GM18873 (cell line): ENCODE data around the gene SMIM8.

Experiments used
- ATAC-seq: cut with Tn5 transposase; IDR thresholded peaks from one replicate; pipeline ENCODE4 v1.9.1; 2021; ENCODE audit warnings: mild to moderate bottlenecking, moderate library complexity, moderate number of reproducible peaks; ENCODE audit not compliant: unreplicated experiment, low FRiP score

Gene SMIM8

GRCh38 chr6:87333591-87334181 lies 11.3 kb downstream of the SMIM8 start:
- no peak for ATAC-seq

- ATAC-seq, result no peak
These were observed 12.3 kb downstream of the SMIM8 start for GRCh38 chr6:87334683-87335082.

- no peak for ATAC-seq
These were observed 14.0 kb downstream of the SMIM8 start for GRCh38 chr6:87336367-87336766.

GRCh38 chr6:87340230-87340629 lies 17.8 kb downstream of the SMIM8 start:
- ATAC-seq, result no peak

- no peak for ATAC-seq
These were observed 18.8 kb downstream of the SMIM8 start for GRCh38 chr6:87341158-87341557.

GRCh38 chr6:87341899-87342298 lies 19.5 kb downstream of the SMIM8 start:
- no peak for ATAC-seq

GRCh38 chr6:87342829-87343228 lies 20.4 kb downstream of the SMIM8 start:
- ATAC-seq, result no peak

GRCh38 chr6:87344731-87345130 lies 22.3 kb downstream of the SMIM8 start, which contains the start of gene C6orf163:
Gene C6orf163 (plus strand): TSS chr6:87344813. CDS start chr6:87345100, 287 bp downstream.
- ATAC-seq, result no peak

- ATAC-seq, result no peak
These were observed 24.3 kb downstream of the SMIM8 start for GRCh38 chr6:87346700-87347099.

GRCh38 chr6:87349896-87350295 lies 27.5 kb downstream of the SMIM8 start:
- ATAC-seq, result no peak

- ATAC-seq, result no peak
These were observed 28.1 kb downstream of the SMIM8 start for GRCh38 chr6:87350516-87350915.

GRCh38 chr6:87351583-87351982 lies 29.2 kb downstream of the SMIM8 start:
- ATAC-seq, result no peak

- ATAC-seq, result no peak
These were observed 33.8 kb downstream of the SMIM8 start for GRCh38 chr6:87356181-87356580.

GRCh38 chr6:87357479-87358196 lies 35.2 kb downstream of the SMIM8 start:
- ATAC-seq, result no peak

GRCh38 chr6:87364602-87365252 lies 42.3 kb downstream of the SMIM8 start:
- ATAC-seq, result no peak

GRCh38 chr6:87366072-87366827 lies 43.9 kb downstream of the SMIM8 start:
- no peak for ATAC-seq

GRCh38 chr6:87366899-87367298 lies 44.5 kb downstream of the SMIM8 start:
- no peak for ATAC-seq

- no peak for ATAC-seq
These were observed 51.0 kb downstream of the SMIM8 start for GRCh38 chr6:87373377-87373776.

- no peak for ATAC-seq
These were observed 52.9 kb downstream of the SMIM8 start for GRCh38 chr6:87375315-87375714.

GRCh38 chr6:87376643-87377042 lies 54.3 kb downstream of the SMIM8 start:
- no peak for ATAC-seq

- no peak for ATAC-seq
These were observed 56.6 kb downstream of the SMIM8 start for GRCh38 chr6:87378947-87379346.
